Type B pancreatic cell (in vitro differentiated cells): ENCODE results near the gene SACS. TPM values are rescaled to one million over a fixed set of nuclear protein-coding genes. Genes with fewer than 3 reads are reported as not detected.

Experiments
- DNase-seq: peaks from one replicate; pipeline ENCODE4 v3.0.0; 2021; ENCODE audit warnings: mixed read lengths; ENCODE audit not compliant: unreplicated experiment; ENCODE audit errors: extremely low spot score
- H3K27ac Mint-ChIP-seq: 2 replicates; pipeline ENCODE4 v1.8.0; 2021; ENCODE audit warnings: mild to moderate bottlenecking, mixed read lengths
- H3K27me3 Mint-ChIP-seq: 2 replicates; pipeline ENCODE4 v1.8.0; 2021; ENCODE audit warnings: mixed read lengths
- H3K36me3 Mint-ChIP-seq: 2 replicates; pipeline ENCODE4 v1.8.0; 2021; ENCODE audit warnings: mixed read lengths
- H3K4me1 Mint-ChIP-seq: one replicate; pipeline ENCODE4 v1.8.0; 2021; ENCODE audit warnings: mixed read lengths; ENCODE audit not compliant: unreplicated experiment
- H3K4me3 Mint-ChIP-seq: 2 replicates; pipeline ENCODE4 v1.8.0; 2021; ENCODE audit warnings: mild to moderate bottlenecking, mixed read lengths
- H3K9me3 Mint-ChIP-seq: 2 replicates; pipeline ENCODE4 v1.8.0; 2021; ENCODE audit warnings: mixed read lengths
- total RNA-seq: library from RNA; stranded (reverse); gene quantifications from 2 replicates; pipeline ENCODE4 v1.2.1, GENCODE V29; 2021; ENCODE audit warnings: low replicate concordance
- TF ChIP-seq, protein P1 (sequence below): fragments of 200-600 bp; sonication (generic); conservative IDR thresholded peaks from 2 replicates; pipeline ENCODE4 v1.5.0; 2021; ENCODE audit warnings: antibody characterized with exemption, mild to moderate bottlenecking

Gene SACS
- total RNA-seq, 1 donor from 2014 or later: 49.6 TPM

- Mint-ChIP-seq H3K27me3 (no peaks in the 10 kb centered on the region), H3K4me1 (peaks cover 4% of the 10 kb centered on the region), H3K9me3 (peaks cover 5% of the 10 kb centered on the region), H3K27ac (no peak overlapping the region), H3K4me3 (no peak overlapping the region), H3K36me3 (peaks cover 15% of the 10 kb centered on the region)
- TF ChIP-seq, protein P1, sequence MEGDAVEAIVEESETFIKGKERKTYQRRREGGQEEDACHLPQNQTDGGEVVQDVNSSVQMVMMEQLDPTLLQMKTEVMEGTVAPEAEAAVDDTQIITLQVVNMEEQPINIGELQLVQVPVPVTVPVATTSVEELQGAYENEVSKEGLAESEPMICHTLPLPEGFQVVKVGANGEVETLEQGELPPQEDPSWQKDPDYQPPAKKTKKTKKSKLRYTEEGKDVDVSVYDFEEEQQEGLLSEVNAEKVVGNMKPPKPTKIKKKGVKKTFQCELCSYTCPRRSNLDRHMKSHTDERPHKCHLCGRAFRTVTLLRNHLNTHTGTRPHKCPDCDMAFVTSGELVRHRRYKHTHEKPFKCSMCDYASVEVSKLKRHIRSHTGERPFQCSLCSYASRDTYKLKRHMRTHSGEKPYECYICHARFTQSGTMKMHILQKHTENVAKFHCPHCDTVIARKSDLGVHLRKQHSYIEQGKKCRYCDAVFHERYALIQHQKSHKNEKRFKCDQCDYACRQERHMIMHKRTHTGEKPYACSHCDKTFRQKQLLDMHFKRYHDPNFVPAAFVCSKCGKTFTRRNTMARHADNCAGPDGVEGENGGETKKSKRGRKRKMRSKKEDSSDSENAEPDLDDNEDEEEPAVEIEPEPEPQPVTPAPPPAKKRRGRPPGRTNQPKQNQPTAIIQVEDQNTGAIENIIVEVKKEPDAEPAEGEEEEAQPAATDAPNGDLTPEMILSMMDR: no peak
- no peak for DNase-seq
Observed at GRCh38 chr13:23386533-23386932, 47.0 kb downstream of the SACS start.

DNA sequence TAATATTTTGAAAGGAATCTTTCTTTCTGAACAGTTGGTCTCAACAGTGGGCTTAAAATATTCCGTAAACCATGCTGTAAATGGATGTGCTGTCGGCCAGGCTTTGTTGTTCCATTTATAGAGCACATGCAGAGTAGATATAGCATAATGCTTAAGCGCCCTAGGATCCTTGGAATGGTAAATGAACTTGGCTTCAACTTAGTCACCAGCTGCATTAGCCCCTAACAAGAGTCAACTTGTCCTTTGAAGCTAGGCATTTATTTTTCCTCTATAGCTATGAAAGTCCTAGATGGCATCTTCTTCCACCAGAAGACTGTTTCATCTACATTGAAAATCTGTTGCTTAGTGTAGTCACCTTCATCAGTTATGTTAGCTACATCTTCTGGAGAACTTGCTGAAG is 47.6 kb downstream of the SACS start:
- H3K36me3 Mint-ChIP-seq: peaks cover 15% of the 10 kb centered on the region
- no peak overlapping the region for H3K4me3 Mint-ChIP-seq
- no peaks in the 10 kb centered on the region for H3K27me3 Mint-ChIP-seq
- H3K9me3 Mint-ChIP-seq: peaks cover 5% of the 10 kb centered on the region
- no peak for DNase-seq
- peaks cover 10% of the 10 kb centered on the region for H3K4me1 Mint-ChIP-seq
- H3K27ac Mint-ChIP-seq: no peak overlapping the region
- TF ChIP-seq, protein P1: no peak

- H3K27me3 Mint-ChIP-seq: no peaks in the 10 kb centered on the region
- H3K27ac Mint-ChIP-seq: no peak overlapping the region
- TF ChIP-seq, protein P1: no peak
- peaks cover 5% of the 10 kb centered on the region for H3K9me3 Mint-ChIP-seq
- peaks cover 15% of the 10 kb centered on the region for H3K36me3 Mint-ChIP-seq
- H3K4me3 Mint-ChIP-seq: no peak overlapping the region
- H3K4me1 Mint-ChIP-seq: peaks cover 28% of the 10 kb centered on the region
- no peak for DNase-seq
Observed at GRCh38 chr13:23384111-23384510, 49.4 kb downstream of the SACS start.

GRCh38 chr13:23383151-23383550 is 50.4 kb downstream of the SACS start:
- Mint-ChIP-seq H3K36me3 (peaks cover 15% of the 10 kb centered on the region), H3K4me3 (no peak overlapping the region), H3K4me1 (peaks cover 31% of the 10 kb centered on the region), H3K27ac (no peak overlapping the region), H3K27me3 (no peaks in the 10 kb centered on the region), H3K9me3 (peaks cover 5% of the 10 kb centered on the region)
- no peak for DNase-seq
- TF ChIP-seq, protein P1: no peak

GRCh38 chr13:23381866-23382265 is 51.6 kb downstream of the SACS start:
- H3K27me3 Mint-ChIP-seq: no peaks in the 10 kb centered on the region
- TF ChIP-seq, protein P1: no peak
- H3K4me1 Mint-ChIP-seq: peaks cover 38% of the 10 kb centered on the region

GRCh38 chr13:23380534-23380933 is 53.0 kb downstream of the SACS start:
- Mint-ChIP-seq H3K9me3 (no peaks in the 10 kb centered on the region), H3K36me3 (peaks cover 8% of the 10 kb centered on the region), H3K27me3 (no peaks in the 10 kb centered on the region), H3K4me1 (peaks cover 38% of the 10 kb centered on the region), H3K4me3 (peak overlapping the region; percentile 9), H3K27ac (no peak overlapping the region)
- TF ChIP-seq, protein P1: no peak
- DNase-seq: no peak

More at GRCh38 chr13:23381866-23382265, 51.6 kb downstream of the SACS start:
- DNase-seq: no peak
- Mint-ChIP-seq H3K27ac (no peak overlapping the region), H3K36me3 (peaks cover 12% of the 10 kb centered on the region), H3K9me3 (no peaks in the 10 kb centered on the region), H3K4me3 (no peak overlapping the region)
